K562 (cell line): ENCODE measurements around the gene PPM1E. TPM values are rescaled to one million over a fixed set of nuclear protein-coding genes. Genes with fewer than 3 reads are reported as not detected.

Source experiments
- ATAC-seq: fragments of 200-7000 bp; cut with Tn5 transposase; 3 replicates; pipeline ENCODE4 v1.9.1; 2020; ENCODE audit warnings: moderate library complexity
- BruUV-seq: library from RNA; stranded (reverse); fragments of 400-500 nt; replicated peaks from 2 replicates; lab custom pipeline; 2021; lab: Mats Ljungman, UMichigan
- CTCF ChIA-PET: fragments of 300-600 bp; formaldehyde crosslinking; extraction: SDS; loops from one replicate; lab custom pipeline; 2021; ENCODE audit warnings: low intra/inter-chr PET ratio; lab: Yijun Ruan, JAX
- POLR2A ChIA-PET: fragments of 300-600, 350-650 bp; sonication (Branson Sonifier 250); formaldehyde crosslinking; extraction: SDS; loops from one replicate; lab custom pipeline; 2021; ENCODE audit warnings: antibody characterized with exemption, inconsistent platforms; lab: Yijun Ruan, JAX
- DNase-seq, 4 experiments: peaks; one replicate each; pipeline versions ENCODE4 v3.0.0 to v3.0.0-alpha.2; 2011 to 2018; ENCODE audit warnings: low spot score in 3 of 4, mixed read lengths in 3 of 4; ENCODE audit errors: extremely low read depth in 1 of 4
- FAIRE-seq: peaks from 2 replicates; lab custom pipeline; 2011; peaks lifted over from hg19 to GRCh38; lab: Jason Lieb, UNC
- H2AFZ ChIP-seq: 2 replicates; pipeline ENCODE4 v1.6.0; 2011; ENCODE audit warnings: low read depth, low read length, control low read depth, inconsistent platforms
- H3K27ac ChIP-seq: fragments of 200-600 bp; 3 replicates; pipeline ENCODE4 v1.8.0; 2011; ENCODE audit warnings: low read depth, mild to moderate bottlenecking, control low read depth, inconsistent platforms, low read length, moderate library complexity, mixed read lengths; ENCODE audit errors: extremely low read depth
- H3K27me3 ChIP-seq, 2 experiments: fragments of 300-600 bp in 1 of 2; 2 replicates in 1 of 2; 3 replicates in 1 of 2; pipeline versions ENCODE4 v1.6.0 to v1.8.0; 2011; ENCODE audit warnings: inconsistent platforms in 2 of 2, low read length in 2 of 2, mild to moderate bottlenecking in 1 of 2, mixed read lengths in 1 of 2, moderate library complexity in 1 of 2; ENCODE audit not compliant: control insufficient read depth in 2 of 2, insufficient read depth in 2 of 2
- H3K36me3 ChIP-seq: fragments of 300-600 bp; 3 replicates; pipeline ENCODE4 v1.8.0; 2011; ENCODE audit warnings: mild to moderate bottlenecking, low read length, inconsistent platforms; ENCODE audit not compliant: control insufficient read depth, insufficient read depth
- H3K4me1 ChIP-seq, 2 experiments: fragments of 200-600 bp in 1 of 2; replicated peaks in 1 of 2; 2 replicates in 1 of 2; 3 replicates in 1 of 2; pipeline versions ENCODE4 v1.5.1 to v1.8.0; 2011; ENCODE audit warnings: inconsistent platforms in 2 of 2, low read length in 2 of 2, mild to moderate bottlenecking in 1 of 2, mixed read lengths in 1 of 2, moderate library complexity in 1 of 2; ENCODE audit not compliant: control insufficient read depth in 2 of 2, insufficient read depth in 2 of 2
- H3K4me2 ChIP-seq: 2 replicates; pipeline ENCODE4 v1.6.1; 2011; ENCODE audit warnings: low read length, control low read depth, inconsistent platforms, mixed read lengths; ENCODE audit not compliant: insufficient read depth
- H3K4me3 ChIP-seq: fragments of 200-600 bp; sonication (generic), shearing (Covaris generic); 2 replicates; pipeline ENCODE4 v1.5.1; 2016; ENCODE audit warnings: control low read depth, inconsistent platforms
- H3K79me2 ChIP-seq: fragments of 200-600 bp; 3 replicates; pipeline ENCODE4 v1.8.0; 2011; ENCODE audit warnings: low read length, inconsistent platforms; ENCODE audit not compliant: control insufficient read depth, insufficient read depth
- H3K9ac ChIP-seq, 2 experiments: 2 replicates each; pipeline versions ENCODE4 v1.6.0 to v1.6.1; 2011; ENCODE audit warnings: low read depth in 2 of 2, low read length in 2 of 2, control low read depth in 1 of 2, inconsistent platforms in 1 of 2, mild to moderate bottlenecking in 1 of 2, mixed read lengths in 1 of 2; ENCODE audit not compliant: insufficient read depth in 1 of 2
- H3K9me1 ChIP-seq: one replicate; pipeline ENCODE4 v1.6.0; 2011; ENCODE audit warnings: inconsistent platforms, mild to moderate bottlenecking, low read length, moderate library complexity; ENCODE audit not compliant: control insufficient read depth, insufficient read depth
- H3K9me3 ChIP-seq: replicated peaks from 2 replicates; pipeline ENCODE4 v1.5.1; 2011; ENCODE audit warnings: low read depth, low read length, inconsistent platforms; ENCODE audit not compliant: control insufficient read depth, insufficient read depth
- H4K20me1 ChIP-seq: replicated peaks from 2 replicates; pipeline ENCODE4 v1.6.1; 2011; ENCODE audit warnings: low read length, inconsistent platforms, mixed read lengths; ENCODE audit not compliant: control insufficient read depth, insufficient read depth
- PTTG1 ChIP-seq: fragments of 450-650 bp; IDR thresholded peaks from 2 replicates; pipeline ENCODE4 v1.6.1; 2016; ENCODE audit warnings: low read depth, mild to moderate bottlenecking, missing genetic modification characterization, missing compliant biosample characterization
- WGBS: fragments of 100-300 bp; shearing (Covaris generic); methylation state at CpG from one replicate; pipeline ENCODE4 v1.1.6; 2016; ENCODE audit warnings: low coverage, mixed read lengths; ENCODE audit not compliant: insufficient coverage; ENCODE audit errors: missing lambda C conversion rate; 5-methylcytosine and 5-hydroxymethylcytosine counted together
- in situ Hi-C: fragments of 300-500 bp; cut with MboI; formaldehyde crosslinking; loops from 4 replicates; pipeline ENCODE4 v1.15.0; 2018; ENCODE audit warnings: inconsistent platforms, mixed read lengths
- intact Hi-C: fragments of 100-400 bp; cut with micrococcal nuclease; formaldehyde crosslinking; loops from 2 replicates; pipeline ENCODE4 v1.14.2; 2022
- polyA plus RNA-seq, 8 experiments: library from polyadenylated mRNA; depleted of rRNA in 4 of 8; stranded (reverse) in 5 of 8; unstranded in 3 of 8; fragments of >200 nt; fragmentation: Nextera tagmentation in 2 of 8; fragmentation: Illumina TruSeq in 1 of 8; extraction: Ambion mirVana in 2 of 8; extraction: Trizol in 1 of 8; gene quantifications; 2 replicates each; pipeline versions ENCODE4 v1.2.1 to v1.2.3, GENCODE V29; 2011 to 2014; ENCODE audit warnings: inconsistent platforms in 1 of 8, missing spikeins in 1 of 8
- total RNA-seq, 7 experiments: library from RNA; depleted of rRNA in 6 of 7; stranded (reverse); fragments of >200 nt in 6 of 7; fragmentation: Illumina TruSeq in 2 of 7; extraction: Trizol in 2 of 7; gene quantifications; 2 replicates each; pipeline versions ENCODE4 v1.2.1 to v1.2.3, GENCODE V29; 2011 to 2021; ENCODE audit warnings: low replicate concordance in 1 of 7
- TF ChIP-seq, protein P1 (sequence below), 3 experiments: fragments of 200-800 bp in 1 of 3; fragments of 250-450 bp in 1 of 3; fragments of 450-650 bp in 1 of 3; sonication (Bioruptor Pico) in 1 of 3; sonication (Bioruptor generic) in 1 of 3; formaldehyde crosslinking in 1 of 3; IDR thresholded peaks; 2 replicates each; pipeline versions ENCODE4 v1.6.1 to v1.8.0; 2016 to 2022; ENCODE audit warnings: mild to moderate bottlenecking in 2 of 3, missing genetic modification characterization in 2 of 3, missing compliant biosample characterization in 1 of 3, moderate library complexity in 1 of 3

Gene PPM1E
- total and polyA plus RNA-seq, 9 of the 15 experiments (the other 6 are each of a cell fraction or from before 2014, with no cell fraction given) = 1.0 to 5.7 (median 4.7) TPM

DNA sequence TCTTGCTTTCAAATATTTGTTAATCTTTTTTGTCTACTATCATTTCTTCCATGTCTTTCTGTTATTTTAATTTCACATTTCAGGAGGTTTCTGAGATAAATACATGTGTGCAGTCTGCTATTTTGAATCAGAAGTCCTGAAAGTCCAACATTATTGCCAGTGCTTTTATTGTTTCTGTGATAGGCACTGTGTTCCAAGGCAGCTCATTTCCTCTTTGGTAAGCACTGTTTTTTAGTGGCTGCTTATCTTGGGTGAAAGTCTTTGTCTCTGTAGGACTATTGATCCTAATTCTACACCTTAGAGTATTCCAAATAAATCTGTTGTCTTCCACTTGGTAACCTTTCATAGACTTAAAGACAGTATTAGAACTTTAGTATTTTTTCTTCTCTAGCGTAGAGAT lies 76.1 kb downstream of the PPM1E start:
- no peaks in the 10 kb centered on the region for H3K27me3 ChIP-seq
- no peak overlapping the region for H3K27ac ChIP-seq
- no peak overlapping the region for H3K4me2 ChIP-seq
- POLR2A ChIA-PET = interaction anchor here (0.9 kb wide), 1 partner anchor 9 kb away, joined by 4 read pairs; no protein-coding TSS in a partner anchor
- CTCF ChIA-PET = no interaction called here
- no TSS peak for BruUV-seq
- no peak for ATAC-seq
- no peak overlapping the region for H3K4me3 ChIP-seq
- in situ Hi-C loops = no loop called here
- no peaks in the 10 kb centered on the region for H3K36me3 ChIP-seq
- no peaks in the 10 kb centered on the region for H3K4me1 ChIP-seq
- no peak overlapping the region for H3K9ac ChIP-seq
- no peaks in the 10 kb centered on the region for H3K79me2 ChIP-seq
- H3K9me1 ChIP-seq = no peaks in the 10 kb centered on the region
- TF ChIP-seq, protein P1, sequence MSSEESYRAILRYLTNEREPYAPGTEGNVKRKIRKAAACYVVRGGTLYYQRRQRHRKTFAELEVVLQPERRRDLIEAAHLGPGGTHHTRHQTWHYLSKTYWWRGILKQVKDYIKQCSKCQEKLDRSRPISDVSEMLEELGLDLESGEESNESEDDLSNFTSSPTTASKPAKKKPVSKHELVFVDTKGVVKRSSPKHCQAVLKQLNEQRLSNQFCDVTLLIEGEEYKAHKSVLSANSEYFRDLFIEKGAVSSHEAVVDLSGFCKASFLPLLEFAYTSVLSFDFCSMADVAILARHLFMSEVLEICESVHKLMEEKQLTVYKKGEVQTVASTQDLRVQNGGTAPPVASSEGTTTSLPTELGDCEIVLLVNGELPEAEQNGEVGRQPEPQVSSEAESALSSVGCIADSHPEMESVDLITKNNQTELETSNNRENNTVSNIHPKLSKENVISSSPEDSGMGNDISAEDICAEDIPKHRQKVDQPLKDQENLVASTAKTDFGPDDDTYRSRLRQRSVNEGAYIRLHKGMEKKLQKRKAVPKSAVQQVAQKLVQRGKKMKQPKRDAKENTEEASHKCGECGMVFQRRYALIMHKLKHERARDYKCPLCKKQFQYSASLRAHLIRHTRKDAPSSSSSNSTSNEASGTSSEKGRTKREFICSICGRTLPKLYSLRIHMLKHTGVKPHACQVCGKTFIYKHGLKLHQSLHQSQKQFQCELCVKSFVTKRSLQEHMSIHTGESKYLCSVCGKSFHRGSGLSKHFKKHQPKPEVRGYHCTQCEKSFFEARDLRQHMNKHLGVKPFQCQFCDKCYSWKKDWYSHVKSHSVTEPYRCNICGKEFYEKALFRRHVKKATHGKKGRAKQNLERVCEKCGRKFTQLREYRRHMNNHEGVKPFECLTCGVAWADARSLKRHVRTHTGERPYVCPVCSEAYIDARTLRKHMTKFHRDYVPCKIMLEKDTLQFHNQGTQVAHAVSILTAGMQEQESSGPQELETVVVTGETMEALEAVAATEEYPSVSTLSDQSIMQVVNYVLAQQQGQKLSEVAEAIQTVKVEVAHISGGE (CRISPR knock-in tag; IDR thresholded peaks at IDR 0.05) = 0 out of 6 replicates have a peak, but pooled peaks of 1 of the 3 experiments have one; percentile 9
- no peak for TF ChIP-seq PTTG1
- DNase-seq = no peak
- no peak overlapping the region for H2AFZ ChIP-seq
- no peaks in the 10 kb centered on the region for H4K20me1 ChIP-seq
- intact Hi-C loops = no loop called here
- no peaks in the 10 kb centered on the region for H3K9me3 ChIP-seq
- FAIRE-seq = no peak
- 32% methylated on average over 1 of the region's 1 CpG for WGBS
